Neural cell (in vitro differentiated cells): ENCODE results near the gene MAGI1. TPM values are rescaled to one million over a fixed set of nuclear protein-coding genes. Genes with fewer than 3 reads are reported as not detected.

Experiments
- H2AFZ ChIP-seq: fragments of 200-600, 300-800 bp; sonication (generic), shearing (Covaris generic); 2 replicates; pipeline ENCODE4 v1.6.0; 2014; ENCODE audit warnings: low read depth, mild to moderate bottlenecking, antibody characterized with exemption, low read length, moderate library complexity
- H3F3A ChIP-seq: fragments of 200-600 bp; shearing (Covaris generic); 2 replicates; pipeline ENCODE4 v1.6.1; 2016; ENCODE audit warnings: mild to moderate bottlenecking, moderate library complexity, mixed read lengths, antibody characterized with exemption, low read length; ENCODE audit not compliant: insufficient read depth, poor library complexity, severe bottlenecking
- H3K27ac ChIP-seq: fragments of 200-600, 300-800 bp; sonication (generic), shearing (Covaris generic); 2 replicates; pipeline ENCODE4 v1.5.1; 2014; ENCODE audit warnings: mild to moderate bottlenecking, low read length, moderate library complexity
- H3K27me3 ChIP-seq: fragments of 300-800, 200-600 bp; sonication (generic), shearing (Covaris generic); 2 replicates; pipeline ENCODE4 v1.6.0; 2014; ENCODE audit warnings: mild to moderate bottlenecking, low read depth, low read length, moderate library complexity; ENCODE audit not compliant: insufficient read depth
- H3K36me3 ChIP-seq: fragments of 300-800, 200-600 bp; sonication (generic), shearing (Covaris generic); 2 replicates; pipeline ENCODE4 v1.5.1; 2014; ENCODE audit warnings: mild to moderate bottlenecking, antibody characterized with exemption, low read length, moderate library complexity; ENCODE audit not compliant: insufficient read depth
- H3K4me2 ChIP-seq: fragments of 300-800, 200-600 bp; sonication (generic), shearing (Covaris generic); 2 replicates; pipeline ENCODE4 v1.6.0; 2014; ENCODE audit warnings: mild to moderate bottlenecking, low read length
- H3K4me3 ChIP-seq: fragments of 300-800, 200-600 bp; sonication (generic), shearing (Covaris generic); 2 replicates; pipeline ENCODE4 v1.5.1; 2014; ENCODE audit warnings: mild to moderate bottlenecking, low read length, moderate library complexity
- H3K79me2 ChIP-seq: fragments of 200-600 bp; shearing (Covaris generic); replicated peaks from 2 replicates; pipeline ENCODE4 v1.6.0; 2014; ENCODE audit warnings: mild to moderate bottlenecking, low read length, moderate library complexity; ENCODE audit not compliant: insufficient read depth
- H3K9ac ChIP-seq: fragments of 300-800, 200-600 bp; sonication (generic), shearing (Covaris generic); 2 replicates; pipeline ENCODE4 v1.6.1; 2016; ENCODE audit warnings: mild to moderate bottlenecking, low read length, mixed read lengths
- H3K9me2 ChIP-seq: fragments of 200-600 bp; shearing (Covaris generic); 2 replicates; pipeline ENCODE4 v1.6.1; 2016; ENCODE audit warnings: mild to moderate bottlenecking, low read length, mixed read lengths; ENCODE audit not compliant: insufficient read depth
- H3K9me3 ChIP-seq: fragments of 200-600, 300-800 bp; sonication (generic), shearing (Covaris generic); 2 replicates; pipeline ENCODE4 v1.6.1; 2016; ENCODE audit warnings: mild to moderate bottlenecking, mixed run types, low read length, moderate library complexity, mixed read lengths
- H4K20me1 ChIP-seq: fragments of 200-600 bp; shearing (Covaris generic); 2 replicates; pipeline ENCODE4 v1.6.1; 2016; ENCODE audit warnings: mild to moderate bottlenecking, mixed run types; ENCODE audit not compliant: insufficient read depth
- EP300 ChIP-seq: fragments of 450-650 bp; conservative IDR thresholded peaks from 2 replicates; pipeline ENCODE4 v1.6.1; 2014; ENCODE audit warnings: antibody characterized with exemption, mild to moderate bottlenecking, moderate library complexity; ENCODE audit not compliant: poor library complexity, severe bottlenecking
- EZH2 ChIP-seq: fragments of 200-600, 300-800 bp; shearing (Covaris generic), sonication (generic); IDR thresholded peaks from 2 replicates; pipeline ENCODE4 v1.6.1; 2014; ENCODE audit warnings: antibody characterized with exemption, low read length, borderline replicate concordance, mild to moderate bottlenecking; ENCODE audit not compliant: insufficient read depth, poor library complexity, severe bottlenecking
- MXI1 ChIP-seq: fragments of 450-650 bp; conservative IDR thresholded peaks from 2 replicates; pipeline ENCODE4 v1.6.1; 2014; ENCODE audit warnings: antibody characterized with exemption, mild to moderate bottlenecking; ENCODE audit not compliant: poor library complexity, severe bottlenecking
- POLR2AphosphoS5 ChIP-seq: IDR thresholded peaks from 2 replicates; pipeline ENCODE4 v1.6.1; 2012
- RAD21 ChIP-seq: fragments of 450-650 bp; conservative IDR thresholded peaks from 2 replicates; pipeline ENCODE4 v1.6.1; 2014; ENCODE audit warnings: antibody characterized with exemption, mild to moderate bottlenecking, moderate library complexity
- SMC3 ChIP-seq: fragments of 450-650 bp; conservative IDR thresholded peaks from 2 replicates; pipeline ENCODE4 v1.6.1; 2014; ENCODE audit warnings: antibody characterized with exemption, mild to moderate bottlenecking, moderate library complexity; ENCODE audit not compliant: poor library complexity
- TAF1 ChIP-seq: IDR thresholded peaks from 2 replicates; pipeline ENCODE4 v1.6.1; 2012; ENCODE audit warnings: low read depth
- polyA plus RNA-seq: library from polyadenylated mRNA; depleted of rRNA; stranded (reverse); fragments of >200 nt; gene quantifications from 2 replicates; pipeline ENCODE4 v1.2.3, GENCODE V29; 2014
- TF ChIP-seq, protein P1 (sequence below): fragments of 450-650 bp; IDR thresholded peaks from 2 replicates; pipeline ENCODE4 v1.5.1; 2014; ENCODE audit warnings: antibody characterized with exemption, mild to moderate bottlenecking, moderate library complexity; ENCODE audit not compliant: poor library complexity, severe bottlenecking
- TF ChIP-seq, protein P2 (sequence below): IDR thresholded peaks from 2 replicates; pipeline ENCODE4 v1.6.1; 2012; ENCODE audit warnings: borderline replicate concordance

Gene MAGI1
- polyA plus RNA-seq, 1 donor from 2014 or later, result 44.7 TPM

DNA sequence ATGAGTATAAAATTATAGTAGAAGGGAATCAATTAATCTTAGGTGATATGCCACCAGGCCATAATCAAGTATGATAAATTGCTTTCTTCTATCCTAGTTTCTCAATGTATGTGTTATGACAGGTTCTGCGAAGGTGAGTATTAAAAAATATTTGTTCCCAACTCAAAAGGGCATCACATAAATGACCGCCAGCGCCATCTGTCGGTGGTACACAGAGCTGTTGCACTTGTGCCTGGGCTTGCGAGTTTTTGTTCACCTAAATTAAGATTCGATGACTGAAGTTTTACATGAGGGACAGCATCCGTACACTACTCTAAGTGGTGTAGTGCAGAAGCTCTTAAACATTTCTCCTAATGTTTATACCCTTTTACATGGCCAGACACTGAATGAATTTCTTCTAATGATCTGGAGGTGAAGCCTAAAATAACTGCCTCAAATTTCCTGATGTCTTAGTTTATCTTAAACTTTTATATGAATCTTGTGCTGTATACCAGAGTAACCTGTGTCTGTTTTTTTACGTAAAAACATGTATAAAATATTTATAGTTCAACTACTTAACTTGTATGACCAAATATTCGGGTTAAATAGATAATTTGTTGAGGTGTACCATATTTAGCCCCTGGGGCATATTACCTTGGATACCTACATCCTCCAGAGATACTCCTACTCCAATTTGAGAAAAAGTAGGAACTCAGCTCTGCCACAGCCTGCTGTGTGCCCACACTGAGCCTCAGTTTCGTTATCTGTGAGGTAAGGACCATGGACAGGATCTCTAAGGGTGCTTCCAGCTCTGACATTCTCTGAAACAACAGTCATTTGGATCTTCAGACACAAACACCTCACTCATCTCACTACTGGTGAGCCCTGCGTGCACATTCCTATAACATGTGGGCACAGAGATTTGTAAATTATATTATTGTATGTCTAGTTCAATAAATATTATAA is 365.6 kb downstream of the MAGI1 start:
- H3K27me3 ChIP-seq, result no peaks in the 10 kb centered on the region
- TF ChIP-seq RAD21, result peak; percentile 62
- TF ChIP-seq EP300, result no peak
- peak; percentile 60 for TF ChIP-seq SMC3
- TF ChIP-seq, protein P1, sequence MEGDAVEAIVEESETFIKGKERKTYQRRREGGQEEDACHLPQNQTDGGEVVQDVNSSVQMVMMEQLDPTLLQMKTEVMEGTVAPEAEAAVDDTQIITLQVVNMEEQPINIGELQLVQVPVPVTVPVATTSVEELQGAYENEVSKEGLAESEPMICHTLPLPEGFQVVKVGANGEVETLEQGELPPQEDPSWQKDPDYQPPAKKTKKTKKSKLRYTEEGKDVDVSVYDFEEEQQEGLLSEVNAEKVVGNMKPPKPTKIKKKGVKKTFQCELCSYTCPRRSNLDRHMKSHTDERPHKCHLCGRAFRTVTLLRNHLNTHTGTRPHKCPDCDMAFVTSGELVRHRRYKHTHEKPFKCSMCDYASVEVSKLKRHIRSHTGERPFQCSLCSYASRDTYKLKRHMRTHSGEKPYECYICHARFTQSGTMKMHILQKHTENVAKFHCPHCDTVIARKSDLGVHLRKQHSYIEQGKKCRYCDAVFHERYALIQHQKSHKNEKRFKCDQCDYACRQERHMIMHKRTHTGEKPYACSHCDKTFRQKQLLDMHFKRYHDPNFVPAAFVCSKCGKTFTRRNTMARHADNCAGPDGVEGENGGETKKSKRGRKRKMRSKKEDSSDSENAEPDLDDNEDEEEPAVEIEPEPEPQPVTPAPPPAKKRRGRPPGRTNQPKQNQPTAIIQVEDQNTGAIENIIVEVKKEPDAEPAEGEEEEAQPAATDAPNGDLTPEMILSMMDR, result peak; percentile 64
- no peaks in the 10 kb centered on the region for H3K9me2 ChIP-seq
- H3K27ac ChIP-seq, result no peak overlapping the region
- H3F3A ChIP-seq, result no peaks in the 10 kb centered on the region
- H3K79me2 ChIP-seq, result no peaks in the 10 kb centered on the region
- no peaks in the 10 kb centered on the region for H3K9me3 ChIP-seq
- no peaks in the 10 kb centered on the region for H3K36me3 ChIP-seq
- H3K4me3 ChIP-seq, result no peak overlapping the region
- no peak overlapping the region for H3K4me2 ChIP-seq
- H2AFZ ChIP-seq, result no peak overlapping the region
- no peaks in the 10 kb centered on the region for H4K20me1 ChIP-seq
- no peak overlapping the region for H3K9ac ChIP-seq

DNA sequence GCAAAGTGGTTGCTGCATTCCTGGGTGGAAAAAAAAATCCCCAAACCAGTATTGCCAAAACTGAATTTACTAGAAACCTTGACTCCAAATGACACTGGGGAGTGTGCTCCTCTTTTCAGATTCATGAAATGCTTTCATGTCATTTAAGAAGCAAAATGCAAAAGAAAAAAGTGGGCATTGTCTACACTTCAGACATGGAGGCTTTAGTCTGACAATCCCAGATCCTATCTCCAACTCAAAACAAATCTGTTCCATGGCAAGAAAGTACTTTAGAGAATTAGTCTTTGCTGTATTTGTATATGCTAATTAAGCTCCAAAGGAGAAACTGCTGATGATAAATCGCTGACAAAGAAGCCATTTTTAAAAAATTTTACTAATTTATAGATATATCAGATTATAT is 366.7 kb downstream of the MAGI1 start:
- Histone ChIP-seq H2AFZ (no peak overlapping the region), H3K4me2 (no peak overlapping the region), H3K27me3 (no peaks in the 10 kb centered on the region), H3K9me3 (no peaks in the 10 kb centered on the region), H3K9ac (no peak overlapping the region), H3K4me3 (no peak overlapping the region), H4K20me1 (no peaks in the 10 kb centered on the region), H3K27ac (no peak overlapping the region), H3K36me3 (no peaks in the 10 kb centered on the region), H3F3A (no peaks in the 10 kb centered on the region), H3K79me2 (no peaks in the 10 kb centered on the region), H3K9me2 (no peaks in the 10 kb centered on the region)
- TF ChIP-seq EZH2 (no peak), TAF1 (no peak), MXI1 (no peak), POLR2AphosphoS5 (no peak), RAD21 (no peak)
- TF ChIP-seq, protein P2, sequence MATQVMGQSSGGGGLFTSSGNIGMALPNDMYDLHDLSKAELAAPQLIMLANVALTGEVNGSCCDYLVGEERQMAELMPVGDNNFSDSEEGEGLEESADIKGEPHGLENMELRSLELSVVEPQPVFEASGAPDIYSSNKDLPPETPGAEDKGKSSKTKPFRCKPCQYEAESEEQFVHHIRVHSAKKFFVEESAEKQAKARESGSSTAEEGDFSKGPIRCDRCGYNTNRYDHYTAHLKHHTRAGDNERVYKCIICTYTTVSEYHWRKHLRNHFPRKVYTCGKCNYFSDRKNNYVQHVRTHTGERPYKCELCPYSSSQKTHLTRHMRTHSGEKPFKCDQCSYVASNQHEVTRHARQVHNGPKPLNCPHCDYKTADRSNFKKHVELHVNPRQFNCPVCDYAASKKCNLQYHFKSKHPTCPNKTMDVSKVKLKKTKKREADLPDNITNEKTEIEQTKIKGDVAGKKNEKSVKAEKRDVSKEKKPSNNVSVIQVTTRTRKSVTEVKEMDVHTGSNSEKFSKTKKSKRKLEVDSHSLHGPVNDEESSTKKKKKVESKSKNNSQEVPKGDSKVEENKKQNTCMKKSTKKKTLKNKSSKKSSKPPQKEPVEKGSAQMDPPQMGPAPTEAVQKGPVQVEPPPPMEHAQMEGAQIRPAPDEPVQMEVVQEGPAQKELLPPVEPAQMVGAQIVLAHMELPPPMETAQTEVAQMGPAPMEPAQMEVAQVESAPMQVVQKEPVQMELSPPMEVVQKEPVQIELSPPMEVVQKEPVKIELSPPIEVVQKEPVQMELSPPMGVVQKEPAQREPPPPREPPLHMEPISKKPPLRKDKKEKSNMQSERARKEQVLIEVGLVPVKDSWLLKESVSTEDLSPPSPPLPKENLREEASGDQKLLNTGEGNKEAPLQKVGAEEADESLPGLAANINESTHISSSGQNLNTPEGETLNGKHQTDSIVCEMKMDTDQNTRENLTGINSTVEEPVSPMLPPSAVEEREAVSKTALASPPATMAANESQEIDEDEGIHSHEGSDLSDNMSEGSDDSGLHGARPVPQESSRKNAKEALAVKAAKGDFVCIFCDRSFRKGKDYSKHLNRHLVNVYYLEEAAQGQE, result no peak
- TF ChIP-seq, protein P1, result no peak
